ENCODE measurements around the gene MARCKS.

Gene MARCKS

GRCh38 chr6:113842165-113842564 lies 15.0 kb upstream of the MARCKS start:
- H3K9me3 ChIP-seq (ENCODE audit: control insufficient read depth, insufficient read depth, low read depth, low read length) = no peaks in the 10 kb centered on the region
- H3K4me1 ChIP-seq (ENCODE audit: control insufficient read depth, insufficient read depth, low read length) = no peaks in the 10 kb centered on the region
- POLR2A ChIA-PET = interaction anchor here (1.3 kb wide), 1 partner anchor 13 kb away, joined by 10 read pairs; no protein-coding TSS in a partner anchor
- CTCF ChIA-PET = no interaction called here
- TF ChIP-seq ZNF549 (tag by site-specific recombination; IDR thresholded peaks at IDR 0.05) (no peak), PBX3 (CRISPR knock-in tag; IDR thresholded peaks at IDR 0.05) (no peak), ZBTB6 (tag by site-specific recombination; IDR thresholded peaks at IDR 0.05) (no peak), ZNF677 (tag by site-specific recombination; IDR thresholded peaks at IDR 0.05) (no peak), HOXA7 (CRISPR knock-in tag; IDR thresholded peaks at IDR 0.05; ENCODE audit: borderline replicate concordance) (no peak), FEZF1 (tag by site-specific recombination; IDR thresholded peaks at IDR 0.05) (no peak), PRDM2 (tag by site-specific recombination; IDR thresholded peaks at IDR 0.05; ENCODE audit: borderline replicate concordance) (no peak), ZNF777 (tag by site-specific recombination; IDR thresholded peaks at IDR 0.05; ENCODE audit: borderline replicate concordance) (no peak), ZNF707 (tag by site-specific recombination; IDR thresholded peaks at IDR 0.05) (no peak), ZNF112 (tag by site-specific recombination; IDR thresholded peaks at IDR 0.05) (no peak), REPIN1 (tag by site-specific recombination; IDR thresholded peaks at IDR 0.05; ENCODE audit: low read depth) (no peak)
- no peaks in the 10 kb centered on the region for H3K36me3 ChIP-seq (ENCODE audit: control insufficient read depth in 2 of 2, insufficient read depth in 1 of 2, low read length in 2 of 2)
- H3K27ac ChIP-seq (ENCODE audit: extremely low read depth, low read depth, low read length) = no peak overlapping the region
- H3K4me3 ChIP-seq (ENCODE audit: low read depth, low read length) = no peak overlapping the region

- Histone ChIP-seq H3K9me3 (ENCODE audit: control insufficient read depth, insufficient read depth, low read depth, low read length) (no peaks in the 10 kb centered on the region), H3K4me1 (ENCODE audit: control insufficient read depth, insufficient read depth, low read length) (no peaks in the 10 kb centered on the region), H3K27ac (ENCODE audit: extremely low read depth, low read depth, low read length) (no peak overlapping the region), H3K4me3 (ENCODE audit: low read depth, low read length) (no peak overlapping the region), H3K36me3 (ENCODE audit: control insufficient read depth in 2 of 2, insufficient read depth in 1 of 2, low read length in 2 of 2) (no peaks in the 10 kb centered on the region)
- POLR2A ChIA-PET = interaction anchor here (1.2 to 1.6 kb wide), 2 partner anchors 11 to 15 kb away, joined by 3 to 5 read pairs; no protein-coding TSS in a partner anchor
- TF ChIP-seq ZNF830 (tag by site-specific recombination; IDR thresholded peaks at IDR 0.05; ENCODE audit: low read depth) (no peak), ZNF707 (tag by site-specific recombination; IDR thresholded peaks at IDR 0.05) (no peak), IKZF3 (tag by site-specific recombination; IDR thresholded peaks at IDR 0.05) (0 out of 2 replicates have a peak, but pooled peaks have one; percentile 14)
- CTCF ChIA-PET = interaction anchor here (0.6 to 1.5 kb wide), 4 partner anchors 12 to 766 kb away, joined by 3 to 5 read pairs (median 3); no protein-coding TSS in a partner anchor
Observed at GRCh38 chr6:113843500-113844073, 13.6 kb upstream of the MARCKS start.
